Measurements from ENCODE around the gene DLG2. TPM values are rescaled to one million over a fixed set of nuclear protein-coding genes. Genes with fewer than 3 reads are reported as not detected.

The DLG2 gene
- total RNA-seq, 1 donor, result 1.1 TPM

DNA sequence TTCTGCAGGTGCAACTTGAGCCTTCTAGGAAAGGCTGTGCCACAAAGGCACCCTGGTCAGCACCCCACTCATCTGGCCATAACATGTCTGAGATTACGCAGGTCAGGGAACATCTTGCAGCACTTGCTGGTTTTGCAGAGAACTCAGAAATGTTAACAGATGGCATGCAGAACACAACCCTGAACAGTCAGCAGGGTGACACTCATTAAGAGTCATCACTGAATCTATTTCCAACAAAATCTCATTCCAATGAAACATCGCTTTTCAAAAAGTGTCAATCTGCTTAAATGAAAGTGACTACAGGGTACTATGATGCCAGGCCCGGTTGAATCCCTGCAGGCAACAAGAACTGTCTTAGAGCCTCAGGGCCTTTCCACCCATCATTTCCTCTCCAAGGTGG, 1971.2 kb downstream of the DLG2 start:
- no peak for DNase-seq (ENCODE audit: low read depth in 2 of 3, low spot score in 2 of 3)

DNA sequence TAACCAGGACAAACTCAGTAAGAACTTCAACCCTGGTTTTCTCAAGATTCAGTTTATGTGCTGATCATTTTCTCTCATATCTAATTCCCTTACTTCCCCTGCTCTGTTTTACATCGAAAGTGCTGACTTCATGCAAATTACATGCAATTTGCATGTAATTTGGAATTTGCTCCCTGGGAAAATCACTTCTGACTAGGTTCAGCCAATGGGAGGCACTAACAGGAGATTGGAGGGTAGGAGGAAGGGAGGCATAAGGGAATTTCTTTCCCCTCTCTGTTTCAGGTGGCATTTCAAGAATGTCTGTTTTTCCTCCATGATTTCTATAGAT, 1977.7 kb downstream of the DLG2 start:
- no peak for DNase-seq (ENCODE audit: low read depth in 2 of 3, low spot score in 2 of 3)

DNA sequence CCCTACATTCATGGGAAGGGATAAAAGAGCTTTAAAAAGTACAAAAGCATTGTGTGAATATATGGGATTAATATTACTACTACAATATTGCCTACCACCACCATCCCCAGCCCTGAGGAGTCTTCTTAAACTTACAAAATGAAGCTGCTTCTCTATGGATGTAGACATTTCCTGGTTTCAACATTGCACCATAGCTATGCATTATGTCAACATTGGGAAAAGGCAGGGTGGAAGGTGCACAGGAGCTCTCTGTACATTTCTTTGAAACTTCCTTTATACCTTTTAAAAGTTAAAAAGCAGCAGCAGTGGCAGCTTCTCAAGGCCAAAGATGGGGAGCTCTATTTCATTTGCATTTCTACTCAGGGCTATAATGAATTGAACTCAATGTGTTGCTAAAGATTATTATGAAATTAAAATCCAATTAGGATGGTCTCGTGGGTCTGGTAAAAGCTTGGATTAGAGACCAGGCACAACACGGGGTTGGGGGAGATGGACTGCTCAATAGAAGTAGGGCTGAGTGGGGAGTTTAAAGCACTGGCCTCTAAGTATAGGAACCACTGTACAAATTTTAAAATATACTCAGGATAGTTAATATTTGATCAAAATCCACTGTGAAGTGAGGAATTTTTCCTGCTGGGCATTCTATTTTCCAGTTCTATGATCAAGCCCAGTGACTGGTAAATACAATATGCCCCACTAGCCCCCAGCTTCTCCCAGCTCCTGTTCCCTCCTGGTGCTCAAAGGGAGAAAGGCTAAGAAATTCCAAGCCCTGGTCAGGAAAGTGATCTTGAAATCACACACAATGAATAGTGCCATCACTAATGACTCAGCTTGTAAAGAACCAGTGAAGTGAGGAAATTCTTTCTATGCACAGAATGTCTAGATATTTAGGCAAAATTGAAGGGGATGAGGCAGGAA, 1978.3 kb downstream of the DLG2 start:
- DNase-seq (ENCODE audit: low read depth in 2 of 3, low spot score in 2 of 3), result no peak

DNA sequence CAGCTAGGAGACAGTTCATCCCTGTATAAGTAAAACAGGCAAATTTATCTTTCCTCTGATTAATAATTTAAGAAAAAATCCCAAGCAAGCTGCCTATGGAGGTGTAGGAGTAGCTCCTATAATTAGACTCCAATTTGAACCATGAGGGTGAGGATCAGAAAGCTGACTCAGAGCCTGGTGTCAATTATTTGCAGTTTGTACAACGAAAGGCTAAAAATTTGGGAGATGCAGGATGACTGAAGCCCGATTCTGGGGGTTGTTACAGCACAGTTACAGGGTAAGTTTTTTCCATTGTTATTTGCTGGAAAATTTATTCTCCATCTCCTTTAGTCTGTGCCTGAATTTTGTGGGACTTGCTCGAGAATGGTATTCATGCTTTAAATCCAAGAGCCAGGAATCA, 1981.6 kb downstream of the DLG2 start:
- no peak for DNase-seq (ENCODE audit: low read depth in 2 of 3, low spot score in 2 of 3)

DNA sequence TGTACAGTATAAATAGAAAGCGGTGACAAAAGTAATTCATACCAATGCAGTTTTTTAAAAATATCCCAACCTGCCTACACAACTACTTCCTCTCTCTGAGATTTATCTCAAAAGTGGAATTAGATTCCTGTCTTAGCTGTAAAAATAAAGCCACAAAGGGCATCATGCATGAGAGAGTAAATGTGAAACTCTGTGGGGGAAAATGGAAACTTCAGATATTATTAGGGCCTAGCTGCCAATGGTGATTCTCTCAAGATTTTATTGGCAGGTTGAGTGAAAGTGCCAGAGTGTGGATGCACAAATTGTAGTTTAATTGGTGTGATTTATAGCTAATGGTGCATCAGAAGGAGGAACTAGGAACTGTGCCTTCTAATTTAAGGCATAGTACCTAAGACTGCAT, 1984.0 kb downstream of the DLG2 start:
- DNase-seq (ENCODE audit: low read depth in 2 of 3, low spot score in 2 of 3), result no peak

DNA sequence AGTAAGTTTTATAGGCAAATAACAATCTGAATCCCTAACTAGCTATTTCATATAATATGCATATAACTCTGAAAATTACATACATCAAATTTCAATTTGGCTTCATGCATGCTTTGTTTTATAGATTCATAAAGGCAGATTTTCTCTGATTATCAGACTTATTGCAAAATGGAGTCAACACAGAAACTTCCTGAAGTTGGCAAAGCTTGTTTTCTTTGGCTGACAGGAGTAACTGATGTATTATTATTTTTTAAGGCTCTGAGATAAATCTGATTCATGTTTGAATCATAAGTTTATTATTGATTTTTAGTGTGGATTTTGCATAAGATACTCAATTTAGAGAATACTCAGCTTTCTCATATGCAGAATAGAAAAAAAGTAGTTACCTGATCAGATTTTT, 1984.6 kb downstream of the DLG2 start:
- no peak for DNase-seq (ENCODE audit: low read depth in 2 of 3, low spot score in 2 of 3)

DNA sequence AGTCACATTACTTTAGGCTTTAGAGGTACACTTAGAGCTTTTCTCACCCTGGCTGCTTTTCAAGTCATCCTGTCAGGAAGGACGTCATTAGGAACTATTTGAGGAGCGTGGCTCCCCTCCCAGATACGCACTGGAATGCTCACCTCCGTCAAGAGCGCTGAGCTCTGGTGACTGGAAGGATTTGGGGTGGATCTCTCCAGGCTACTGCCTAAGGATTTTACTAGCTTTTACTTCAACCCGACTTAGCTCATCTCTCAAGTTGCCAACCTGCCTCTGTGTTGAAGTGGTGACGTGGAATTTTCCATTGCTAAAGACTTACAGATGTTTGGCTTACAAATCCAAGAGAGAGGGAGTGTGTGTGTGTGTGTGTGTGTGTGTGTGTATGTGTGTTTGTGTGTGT, 1985.6 kb downstream of the DLG2 start:
- DNase-seq (ENCODE audit: low read depth in 2 of 3, low spot score in 2 of 3), result no peak

DNA sequence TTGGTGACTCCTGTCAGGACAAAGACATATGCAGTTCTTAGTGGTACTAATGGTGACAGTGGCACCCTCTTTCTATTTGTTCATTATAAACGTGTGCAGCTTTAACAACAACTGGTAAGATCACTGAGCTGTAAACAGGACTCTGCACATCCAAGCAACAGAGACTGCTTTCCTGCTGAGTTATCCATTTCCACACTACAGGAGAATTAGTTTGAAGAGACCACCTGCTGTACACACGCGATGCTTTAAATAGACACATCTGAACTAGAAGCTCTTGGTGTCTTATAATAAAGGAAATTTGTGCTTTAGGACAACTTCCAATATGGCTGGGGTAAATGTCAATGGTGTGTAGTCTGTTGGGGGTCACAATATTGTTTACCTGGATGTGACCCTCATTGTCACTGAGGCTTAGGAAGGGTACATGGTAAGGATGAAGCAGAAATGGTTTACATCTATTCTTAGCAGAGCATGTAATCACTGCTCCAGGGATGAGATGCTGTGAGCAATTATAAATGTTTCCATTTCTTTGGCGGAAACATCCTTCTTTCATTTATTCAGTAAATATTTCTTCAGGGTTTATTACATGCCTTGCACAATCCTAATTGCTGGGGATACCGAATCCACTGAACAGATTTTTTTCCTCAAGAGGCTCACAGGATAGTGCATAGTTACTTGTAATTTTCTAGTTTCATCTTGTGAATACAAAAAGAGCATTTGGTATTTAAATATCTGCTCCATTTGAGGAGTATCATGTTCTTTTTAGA, 1987.0 kb downstream of the DLG2 start:
- DNase-seq (ENCODE audit: low read depth in 2 of 3, low spot score in 2 of 3), result no peak

DNA sequence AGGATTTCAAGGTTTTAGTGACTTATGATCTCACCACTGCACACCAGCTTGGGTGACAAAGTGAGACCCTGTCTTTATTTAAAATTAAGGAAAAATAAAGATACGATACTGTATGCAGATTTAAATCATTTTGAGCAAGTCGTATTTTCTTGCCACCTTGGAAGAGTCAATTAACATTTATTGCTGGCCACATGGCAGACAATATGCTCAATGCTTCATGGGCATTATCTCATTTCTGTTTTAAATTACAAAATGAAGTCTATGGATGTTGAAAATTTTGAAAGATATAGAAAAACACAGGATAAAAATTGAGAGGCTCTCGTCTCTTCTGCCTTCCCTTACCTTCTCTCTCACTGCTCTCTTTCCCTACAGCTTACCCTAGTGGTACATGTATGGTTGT, 1992.0 kb downstream of the DLG2 start:
- DNase-seq (ENCODE audit: low read depth in 2 of 3, low spot score in 2 of 3), result no peak

DNA sequence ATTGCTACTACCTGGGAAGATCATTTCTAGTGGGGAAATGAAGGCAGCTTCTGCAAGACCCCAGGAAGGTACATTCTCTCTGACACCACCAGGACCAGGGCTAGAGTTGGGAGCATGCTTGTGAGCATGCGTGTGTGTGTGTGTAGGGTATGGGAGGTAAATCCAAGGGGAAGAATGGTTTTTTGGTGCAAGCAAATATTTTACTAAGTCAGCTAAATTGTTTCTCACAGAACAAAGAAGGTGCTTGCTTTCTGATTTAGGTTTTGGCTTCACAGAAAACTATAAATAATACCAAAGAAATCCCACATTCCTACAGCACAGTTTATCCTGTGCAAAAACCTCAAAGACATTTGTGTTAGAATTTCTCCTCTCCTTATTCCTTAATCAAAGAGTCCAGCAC, 1996.9 kb downstream of the DLG2 start:
- DNase-seq (ENCODE audit: low read depth in 2 of 3, low spot score in 2 of 3), result no peak

DNA sequence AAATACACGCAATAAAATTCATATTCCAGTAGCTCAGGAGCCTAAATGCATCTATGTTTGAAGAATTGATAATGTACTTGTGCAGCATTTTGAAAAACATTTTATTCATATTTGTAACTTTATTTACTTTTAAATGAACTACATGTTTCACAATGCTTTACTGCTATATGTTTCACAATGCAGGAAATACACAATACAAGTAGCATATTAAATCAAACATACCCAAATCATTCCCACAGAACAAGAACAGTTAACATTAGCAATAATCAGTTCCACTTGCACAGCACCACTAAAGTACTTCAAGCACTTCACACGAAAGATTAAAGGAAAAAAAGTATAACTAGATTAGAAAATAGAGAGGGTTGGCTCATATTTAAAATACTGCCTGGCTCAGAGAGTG, 1997.4 kb downstream of the DLG2 start:
- DNase-seq (ENCODE audit: low read depth in 2 of 3, low spot score in 2 of 3), result no peak

DNA sequence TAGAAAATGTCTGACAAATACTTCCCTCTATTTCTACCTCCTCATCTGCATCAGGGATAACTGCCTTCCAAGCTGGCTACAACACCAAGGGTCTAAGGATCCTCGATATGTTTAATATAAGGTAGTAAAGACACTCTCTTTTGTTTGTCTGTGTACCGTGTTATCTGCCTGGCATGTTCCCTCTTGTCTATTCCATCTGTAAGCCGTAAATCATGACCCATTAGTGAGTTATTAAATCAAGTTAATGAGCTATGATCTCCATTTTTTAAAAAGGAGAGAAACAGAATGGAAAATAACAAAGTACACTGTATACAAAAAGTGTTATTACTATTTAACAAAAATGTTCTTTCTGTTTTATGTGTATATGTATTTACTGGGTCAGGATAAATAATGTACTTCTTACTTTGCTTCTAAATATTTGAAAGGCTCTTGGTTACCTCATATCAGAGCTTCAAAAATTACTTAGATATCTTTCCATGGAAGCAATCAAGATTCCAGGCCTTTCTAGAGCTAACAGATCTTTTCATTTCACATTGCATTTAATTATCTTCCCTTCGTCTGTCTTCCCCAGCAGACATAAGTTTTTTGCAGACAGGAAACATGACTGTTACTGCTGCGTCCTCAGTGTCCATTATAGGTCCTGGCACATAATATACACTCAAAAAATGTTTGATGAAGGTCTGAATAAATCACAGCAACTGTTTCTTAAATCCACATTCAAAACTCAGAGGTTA, 1998.4 kb downstream of the DLG2 start:
- DNase-seq (ENCODE audit: low read depth in 2 of 3, low spot score in 2 of 3), result no peak

DNA sequence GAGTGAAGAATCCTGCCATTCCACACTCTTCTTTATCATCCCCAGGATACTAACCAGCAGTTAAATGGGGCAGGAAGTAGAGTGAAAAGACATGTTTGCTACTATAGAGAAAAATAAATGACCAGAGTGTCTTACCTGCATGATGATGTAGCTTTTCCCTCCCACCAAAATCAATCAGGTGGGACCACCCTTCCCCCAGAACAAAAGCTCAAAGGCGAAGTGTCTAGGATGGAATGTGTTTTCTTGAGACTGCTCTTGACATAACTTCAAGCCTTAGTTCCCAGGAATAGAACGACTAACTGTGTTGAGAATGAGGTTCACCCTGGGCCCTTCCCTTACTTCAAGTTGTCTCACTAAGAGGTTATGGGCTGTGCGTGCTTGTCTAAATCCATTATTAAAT, 2001.8 kb downstream of the DLG2 start:
- DNase-seq (ENCODE audit: low read depth in 2 of 3, low spot score in 2 of 3), result no peak

DNA sequence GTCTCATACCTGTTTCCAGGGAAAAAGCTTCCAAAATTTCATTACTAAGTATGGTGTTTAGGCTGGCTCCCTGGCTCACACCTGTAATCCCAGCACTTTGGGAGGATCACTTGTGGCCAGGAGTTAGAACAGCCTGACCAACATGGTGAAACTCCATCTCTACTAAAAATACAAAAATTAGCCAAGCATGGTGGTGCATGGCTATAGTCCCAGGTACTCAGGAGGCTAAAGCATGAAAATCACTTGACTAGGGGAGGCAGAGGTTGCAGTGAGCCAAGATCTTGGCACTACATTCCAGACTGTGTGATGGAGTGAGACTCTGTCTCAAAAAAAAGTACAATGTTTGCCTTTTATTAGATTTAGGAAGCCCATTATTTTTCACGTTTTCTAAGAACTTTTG, 2009.5 kb downstream of the DLG2 start:
- DNase-seq (ENCODE audit: low read depth in 2 of 3, low spot score in 2 of 3), result no peak

DNA sequence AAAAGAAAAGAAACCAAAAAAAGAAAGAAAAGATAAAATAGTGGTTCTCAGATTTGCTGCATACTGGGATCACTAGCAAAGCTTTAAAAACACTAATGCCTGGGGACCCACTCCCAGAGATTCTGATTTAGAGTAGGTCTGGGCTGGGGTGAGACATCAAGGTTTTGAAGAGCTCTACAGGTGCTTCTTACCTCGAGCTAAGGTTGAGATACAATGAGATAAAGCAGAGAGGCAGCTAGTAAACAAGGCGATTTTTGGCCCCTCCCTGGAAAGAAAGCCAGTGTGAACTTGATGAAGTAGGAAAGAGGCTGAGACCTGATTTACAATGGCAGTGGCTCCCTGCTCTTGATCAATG, 2013.4 kb downstream of the DLG2 start:
- DNase-seq (ENCODE audit: low read depth in 2 of 3, low spot score in 2 of 3), result no peak

DNA sequence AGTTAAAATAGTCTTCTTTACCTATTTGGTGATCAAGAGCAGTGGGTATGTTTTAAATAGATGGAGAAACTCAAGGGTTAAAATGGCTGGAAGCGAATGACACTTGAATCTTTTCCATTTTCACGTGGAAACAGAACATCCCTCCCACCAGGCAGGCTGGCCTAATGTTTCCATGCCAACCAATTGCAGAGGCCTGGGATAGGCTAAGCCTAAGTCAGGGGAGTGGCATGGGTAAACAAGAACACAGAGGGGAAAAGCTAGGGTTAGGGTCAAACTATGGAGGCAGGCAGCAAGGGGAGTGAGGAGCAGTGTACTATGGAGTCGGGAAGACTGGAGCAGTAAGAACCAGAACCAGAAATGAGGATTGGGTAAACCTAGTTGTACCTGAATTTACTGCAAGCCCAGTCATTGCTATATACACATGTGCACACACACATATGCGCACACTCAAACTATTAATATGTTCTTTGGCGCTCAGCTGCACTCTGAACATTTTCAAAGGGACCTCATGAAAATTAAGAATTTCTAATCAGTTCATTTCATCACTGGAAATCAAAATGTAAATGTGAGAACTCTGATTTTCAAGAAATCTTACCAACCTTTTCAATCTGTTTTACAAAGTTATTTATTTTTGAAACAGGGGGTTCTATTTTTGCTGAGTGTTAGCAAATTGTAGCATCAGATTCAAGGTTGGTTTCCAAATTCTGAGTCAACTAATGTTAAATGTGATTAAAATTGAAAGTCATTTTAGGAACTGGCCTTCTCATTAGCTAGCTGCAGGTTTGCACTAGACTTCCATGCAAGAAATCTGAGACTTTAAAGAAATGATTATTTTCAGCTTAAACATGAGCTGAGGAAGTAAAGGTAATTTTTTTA, 2014.0 kb downstream of the DLG2 start:
- no peak for DNase-seq (ENCODE audit: low read depth in 2 of 3, low spot score in 2 of 3)

DNA sequence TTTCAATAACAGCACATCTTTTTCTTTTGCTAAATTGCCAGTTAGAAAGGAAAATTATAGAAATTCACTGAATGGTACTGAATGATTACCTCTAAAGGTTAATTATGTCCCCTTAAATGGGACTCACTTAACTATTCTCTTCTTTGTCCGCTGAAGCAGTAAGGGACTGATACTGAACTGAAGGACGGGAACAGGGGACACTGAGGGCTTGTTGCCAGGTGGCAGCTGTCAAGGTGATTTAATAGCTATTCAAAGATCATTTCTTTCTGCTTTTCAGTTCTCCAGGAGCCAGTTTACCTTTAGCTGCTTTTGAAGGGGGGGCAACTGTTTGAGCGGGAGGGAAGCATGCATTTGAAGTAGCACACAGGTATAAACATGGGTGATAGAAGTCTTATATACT, 2015.5 kb downstream of the DLG2 start:
- DNase-seq (ENCODE audit: low read depth in 2 of 3, low spot score in 2 of 3), result no peak

DNA sequence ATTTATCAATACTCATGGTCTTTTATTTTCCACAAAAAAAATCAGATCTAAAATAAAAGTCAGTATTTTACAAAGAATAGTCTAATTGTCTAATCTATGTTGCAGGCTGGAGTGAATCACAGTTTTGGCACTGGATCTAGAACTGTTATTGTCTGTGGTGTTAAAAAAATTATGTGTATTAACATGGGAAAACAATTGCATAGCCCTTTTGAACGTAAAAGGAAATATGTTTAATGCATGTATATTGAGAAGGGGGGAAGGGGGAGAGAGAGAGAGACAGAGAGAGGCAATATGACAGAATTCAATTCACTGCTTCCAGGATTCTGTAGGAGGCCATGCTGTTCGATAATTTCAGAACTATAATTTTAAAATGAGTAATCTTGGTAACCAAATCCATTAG, 2016.1 kb downstream of the DLG2 start:
- no peak for DNase-seq (ENCODE audit: low read depth in 2 of 3, low spot score in 2 of 3)

DNA sequence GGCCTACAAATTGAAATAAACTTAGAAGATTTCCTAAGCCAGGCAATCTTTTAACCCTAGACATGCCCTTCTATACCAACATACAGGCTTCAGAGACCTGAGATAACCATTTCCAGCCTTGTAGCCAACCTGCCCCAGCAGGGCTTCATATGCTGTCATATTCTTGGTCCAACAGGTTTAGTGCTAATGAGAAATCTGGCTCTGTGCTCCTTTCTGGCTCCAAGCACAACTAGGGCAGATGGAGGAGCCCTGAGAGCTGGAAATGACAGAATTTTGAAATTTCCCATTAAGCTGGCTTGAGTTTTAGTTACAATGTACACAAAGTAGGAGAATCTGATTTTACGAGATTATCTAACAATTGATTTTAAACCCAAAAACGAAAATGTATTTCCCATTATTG, 2018.0 kb downstream of the DLG2 start:
- no peak for DNase-seq (ENCODE audit: low read depth in 2 of 3, low spot score in 2 of 3)

DNA sequence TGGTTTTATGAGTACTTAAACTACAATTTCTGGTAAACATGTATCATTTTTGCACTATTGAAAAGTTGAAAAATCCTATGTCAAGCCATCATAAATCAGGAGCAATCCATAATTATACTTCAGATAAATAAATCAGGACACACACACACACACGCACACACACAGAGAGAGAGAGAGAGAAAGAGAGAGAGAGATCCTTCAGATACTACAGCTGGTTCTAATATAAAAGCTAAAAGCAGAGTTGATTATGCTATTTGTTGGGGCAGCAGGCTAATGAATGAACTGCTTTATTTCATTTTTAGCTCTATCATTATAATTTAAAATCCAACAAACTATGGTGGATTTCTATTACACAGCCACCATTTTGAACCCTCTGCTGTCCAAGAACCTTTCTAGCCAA, 2018.6 kb downstream of the DLG2 start:
- DNase-seq (ENCODE audit: low read depth in 2 of 3, low spot score in 2 of 3), result no peak
